SK-N-SH (cell line): Measurements from ENCODE around the gene MTTP. TPM values are rescaled to one million over a fixed set of nuclear protein-coding genes. Genes with fewer than 3 reads are reported as not detected.

ENCODE experiments used
- CTCF ChIA-PET: fragments of 300-600, 350-600 bp; formaldehyde crosslinking; extraction: SDS; loops from one replicate; lab custom pipeline; 2021; lab: Yijun Ruan, JAX
- POLR2A ChIA-PET: fragments of 350-600 bp; sonication (Branson Sonifier 250); formaldehyde crosslinking; extraction: SDS; loops from one replicate; lab custom pipeline; 2020; ENCODE audit warnings: antibody characterized with exemption, inconsistent platforms; lab: Yijun Ruan, JAX
- DNase-seq: peaks from one replicate; pipeline ENCODE4 v3.0.0; 2012
- H2AFZ ChIP-seq: fragments of 200-600 bp; sonication (generic); 2 replicates; pipeline ENCODE4 v1.8.1; 2016; ENCODE audit warnings: antibody characterized with exemption, mild to moderate bottlenecking, low read depth
- H3F3A ChIP-seq: fragments of 200-600 bp; sonication (generic); replicated peaks from 2 replicates; pipeline ENCODE3; 2016; ENCODE audit warnings: antibody characterized with exemption, mild to moderate bottlenecking; ENCODE audit not compliant: insufficient read depth
- H3K27ac ChIP-seq, 2 experiments: fragments of 200-500 bp in 1 of 2; fragments of 200-600 bp in 1 of 2; sonication (Bioruptor generic) in 1 of 2; sonication (generic), shearing (Covaris generic) in 1 of 2; 2 replicates each; pipeline versions ENCODE4 v1.5.1 to v1.6.1; 2014 to 2016; ENCODE audit warnings: low read depth in 2 of 2, inconsistent platforms in 1 of 2, low read length in 1 of 2, mild to moderate bottlenecking in 1 of 2, mixed read lengths in 1 of 2
- H3K27me3 ChIP-seq: fragments of 200-600 bp; sonication (generic), shearing (Covaris generic); 2 replicates; pipeline ENCODE4 v1.6.1; 2016; ENCODE audit warnings: mixed run types; ENCODE audit not compliant: insufficient read depth
- H3K36me3 ChIP-seq, 2 experiments: fragments of 200-500 bp in 1 of 2; fragments of 200-600 bp in 1 of 2; sonication (Bioruptor generic) in 1 of 2; sonication (generic) in 1 of 2; replicated peaks in 1 of 2; 2 replicates each; pipeline versions ENCODE3 to v1.5.1; 2014 to 2016; ENCODE audit warnings: low read length in 1 of 2, mild to moderate bottlenecking in 1 of 2; ENCODE audit not compliant: insufficient read depth in 2 of 2, control insufficient read depth in 1 of 2
- H3K4me1 ChIP-seq, 2 experiments: fragments of 200-500 bp in 1 of 2; fragments of 200-600 bp in 1 of 2; sonication (Bioruptor generic) in 1 of 2; sonication (generic), shearing (Covaris generic) in 1 of 2; 2 replicates each; pipeline versions ENCODE4 v1.5.1 to v1.6.1; 2014 to 2016; ENCODE audit warnings: low read depth in 1 of 2, low read length in 1 of 2, mixed run types in 1 of 2; ENCODE audit not compliant: insufficient read depth in 2 of 2, control insufficient read depth in 1 of 2
- H3K4me2 ChIP-seq: fragments of 200-600 bp; sonication (generic), shearing (Covaris generic); 2 replicates; pipeline ENCODE4 v1.6.1; 2017; ENCODE audit warnings: mixed run types
- H3K4me3 ChIP-seq, 2 experiments: fragments of 200-500 bp in 1 of 2; fragments of 200-600 bp in 1 of 2; sonication (Bioruptor generic) in 1 of 2; sonication (generic), shearing (Covaris generic) in 1 of 2; 2 replicates each; pipeline versions ENCODE4 v1.5.1 to v1.8.1; 2014 to 2016; ENCODE audit warnings: low read depth in 2 of 2, inconsistent platforms in 1 of 2, low read length in 1 of 2, mild to moderate bottlenecking in 1 of 2, mixed read lengths in 1 of 2, moderate library complexity in 1 of 2
- H3K79me2 ChIP-seq: fragments of 200-600 bp; sonication (generic); 2 replicates; pipeline ENCODE4 v1.8.1; 2017; ENCODE audit warnings: mild to moderate bottlenecking; ENCODE audit not compliant: insufficient read depth
- H3K9ac ChIP-seq: fragments of 200-600 bp; sonication (generic); 2 replicates; pipeline ENCODE4 v1.6.1; 2017; ENCODE audit warnings: mixed run types
- H3K9me2 ChIP-seq: fragments of 200-600 bp; sonication (generic); 2 replicates; pipeline ENCODE4 v1.6.1; 2017; ENCODE audit warnings: mixed run types
- H3K9me3 ChIP-seq: fragments of 200-600 bp; sonication (generic); 2 replicates; pipeline ENCODE4 v1.6.1; 2017; ENCODE audit warnings: mixed run types, mild to moderate bottlenecking, moderate library complexity
- H4K20me1 ChIP-seq: fragments of 200-600 bp; sonication (generic); 2 replicates; pipeline ENCODE4 v1.6.1; 2017; ENCODE audit warnings: mild to moderate bottlenecking, mixed run types; ENCODE audit not compliant: insufficient read depth
- ELF1 ChIP-seq: IDR thresholded peaks from 2 replicates; pipeline ENCODE4 v1.4.0; 2012
- EP300 ChIP-seq, 2 experiments: IDR thresholded peaks; 2 replicates each; pipeline versions ENCODE4 v1.4.0 to v1.6.1; 2012; ENCODE audit warnings: borderline replicate concordance in 1 of 2, low read depth in 1 of 2, low read length in 1 of 2
- GATA2 ChIP-seq: sonication (generic); formaldehyde crosslinking; IDR thresholded peaks from 2 replicates; pipeline ENCODE4 v1.5.0; 2020; ENCODE audit warnings: mild to moderate bottlenecking, missing genetic modification reagents
- MXI1 ChIP-seq: IDR thresholded peaks from 2 replicates; pipeline ENCODE4 v1.6.1; 2012; ENCODE audit warnings: mild to moderate bottlenecking, low read depth, low read length, improper control_type of control experiment
- RAD21 ChIP-seq: IDR thresholded peaks from 2 replicates; pipeline ENCODE4 v1.6.1; 2012; ENCODE audit warnings: mild to moderate bottlenecking, low read length
- SMC3 ChIP-seq: IDR thresholded peaks from 2 replicates; pipeline ENCODE4 v1.6.1; 2012; ENCODE audit warnings: low read depth, low read length, improper control_type of control experiment
- TAF1 ChIP-seq: IDR thresholded peaks from 2 replicates; pipeline ENCODE4 v1.6.1; 2012; ENCODE audit warnings: low read depth, mild to moderate bottlenecking, low read length, moderate library complexity, borderline replicate concordance
- YY1 ChIP-seq: IDR thresholded peaks from 2 replicates; pipeline ENCODE4 v1.4.0; 2012; ENCODE audit warnings: low read depth, mild to moderate bottlenecking
- polyA plus RNA-seq, 3 experiments: library from polyadenylated mRNA; depleted of rRNA; stranded (reverse); fragments of >200 nt; gene quantifications; 2 replicates each; pipeline ENCODE4 v1.2.3, GENCODE V29; 2012
- TF ChIP-seq, protein P1 (sequence below): IDR thresholded peaks from 2 replicates; pipeline ENCODE4 v1.6.1; 2012; ENCODE audit warnings: mild to moderate bottlenecking, low read depth, low read length, moderate library complexity
- TF ChIP-seq, protein P2 (sequence below): fragments of 150-350 bp; IDR thresholded peaks from 2 replicates; pipeline ENCODE4 v1.6.1; 2017; ENCODE audit warnings: antibody characterized with exemption, low read length, low read depth, borderline replicate concordance
- TF ChIP-seq, protein P3 (sequence below): IDR thresholded peaks from 2 replicates; pipeline ENCODE4 v1.4.0; 2012; ENCODE audit warnings: low read depth, borderline replicate concordance

MTTP gene
- polyA plus RNA-seq, 1 of the 3 experiments (the other 2 are of a cell fraction): not detected

DNA sequence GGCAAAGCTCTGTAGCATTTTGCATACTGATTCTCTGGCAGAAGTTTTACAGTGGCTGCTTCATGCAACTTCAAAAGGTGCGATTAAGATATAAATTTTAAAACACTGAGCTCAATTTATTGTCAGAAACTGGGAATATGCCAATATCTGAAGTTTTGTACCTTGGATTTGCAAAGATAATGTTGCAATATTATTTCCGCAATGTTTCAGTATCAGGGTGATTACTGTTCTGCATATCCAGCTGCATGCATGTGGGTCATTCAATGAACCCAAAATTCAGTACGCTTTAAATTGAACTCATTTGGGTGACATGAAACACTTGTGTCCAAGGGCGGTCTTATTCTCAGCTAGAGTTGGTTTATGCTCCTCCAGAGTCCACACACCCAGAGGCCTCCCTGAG, 37.0 kb upstream of the MTTP start (continued):
- TF ChIP-seq, protein P1, sequence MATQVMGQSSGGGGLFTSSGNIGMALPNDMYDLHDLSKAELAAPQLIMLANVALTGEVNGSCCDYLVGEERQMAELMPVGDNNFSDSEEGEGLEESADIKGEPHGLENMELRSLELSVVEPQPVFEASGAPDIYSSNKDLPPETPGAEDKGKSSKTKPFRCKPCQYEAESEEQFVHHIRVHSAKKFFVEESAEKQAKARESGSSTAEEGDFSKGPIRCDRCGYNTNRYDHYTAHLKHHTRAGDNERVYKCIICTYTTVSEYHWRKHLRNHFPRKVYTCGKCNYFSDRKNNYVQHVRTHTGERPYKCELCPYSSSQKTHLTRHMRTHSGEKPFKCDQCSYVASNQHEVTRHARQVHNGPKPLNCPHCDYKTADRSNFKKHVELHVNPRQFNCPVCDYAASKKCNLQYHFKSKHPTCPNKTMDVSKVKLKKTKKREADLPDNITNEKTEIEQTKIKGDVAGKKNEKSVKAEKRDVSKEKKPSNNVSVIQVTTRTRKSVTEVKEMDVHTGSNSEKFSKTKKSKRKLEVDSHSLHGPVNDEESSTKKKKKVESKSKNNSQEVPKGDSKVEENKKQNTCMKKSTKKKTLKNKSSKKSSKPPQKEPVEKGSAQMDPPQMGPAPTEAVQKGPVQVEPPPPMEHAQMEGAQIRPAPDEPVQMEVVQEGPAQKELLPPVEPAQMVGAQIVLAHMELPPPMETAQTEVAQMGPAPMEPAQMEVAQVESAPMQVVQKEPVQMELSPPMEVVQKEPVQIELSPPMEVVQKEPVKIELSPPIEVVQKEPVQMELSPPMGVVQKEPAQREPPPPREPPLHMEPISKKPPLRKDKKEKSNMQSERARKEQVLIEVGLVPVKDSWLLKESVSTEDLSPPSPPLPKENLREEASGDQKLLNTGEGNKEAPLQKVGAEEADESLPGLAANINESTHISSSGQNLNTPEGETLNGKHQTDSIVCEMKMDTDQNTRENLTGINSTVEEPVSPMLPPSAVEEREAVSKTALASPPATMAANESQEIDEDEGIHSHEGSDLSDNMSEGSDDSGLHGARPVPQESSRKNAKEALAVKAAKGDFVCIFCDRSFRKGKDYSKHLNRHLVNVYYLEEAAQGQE: no peak
- no peak for TF ChIP-seq GATA2 (CRISPR knock-in tag)

DNA sequence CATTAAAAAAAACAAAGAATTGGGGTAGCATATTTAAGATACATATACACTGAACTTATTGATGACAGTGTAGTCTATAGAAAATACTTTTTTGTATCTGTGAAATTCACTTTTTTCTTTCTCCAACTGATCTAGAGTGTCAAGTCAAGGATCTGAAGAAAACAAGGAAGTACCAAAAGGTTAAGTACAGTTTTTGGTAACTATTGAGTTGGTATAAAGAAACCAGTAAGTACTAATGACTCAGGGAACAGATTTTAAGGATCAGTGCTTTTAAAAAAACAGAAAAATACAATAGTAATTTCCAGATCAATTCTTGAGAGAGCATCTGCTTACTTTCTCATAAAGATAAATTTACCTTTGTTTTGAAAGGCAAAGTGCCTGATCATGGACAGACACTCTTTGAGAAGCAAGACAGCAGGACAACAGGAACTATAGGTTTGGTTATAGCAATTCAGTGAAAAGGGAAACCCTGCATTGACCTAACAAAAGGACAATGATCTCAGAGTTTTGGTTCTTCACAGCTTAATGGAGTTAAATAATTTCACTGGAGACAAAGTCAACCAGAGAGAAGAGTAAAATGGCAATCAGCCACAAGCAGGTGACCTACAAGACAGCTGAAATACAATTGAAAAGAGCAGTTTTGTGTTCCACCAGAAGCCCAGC, 34.2 kb upstream of the MTTP start:
- ChIA-PET CTCF (interaction anchor here (0.7 to 1.1 kb wide), 2 partner anchors 11 to 13 kb away, joined by 3 read pairs; no protein-coding TSS in a partner anchor), POLR2A (no interaction called here)
- Histone ChIP-seq H3K27ac (no peak overlapping the region), H3K4me1 (peaks cover 0 to 9% of the 10 kb centered on the region in 2 experiments; a peak in 1 of 4 replicates), H3K36me3 (no peaks in the 10 kb centered on the region), H2AFZ (no peak overlapping the region), H3K9me3 (no peaks in the 10 kb centered on the region), H3K4me3 (no peak overlapping the region), H3K27me3 (no peaks in the 10 kb centered on the region), H3F3A (no peaks in the 10 kb centered on the region), H3K79me2 (no peaks in the 10 kb centered on the region), H3K9me2 (no peaks in the 10 kb centered on the region), H3K4me2 (no peak overlapping the region), H3K9ac (no peak overlapping the region), H4K20me1 (no peaks in the 10 kb centered on the region)
- TF ChIP-seq YY1: no peak
- TF ChIP-seq MXI1: no peak
- TF ChIP-seq, protein P2, sequence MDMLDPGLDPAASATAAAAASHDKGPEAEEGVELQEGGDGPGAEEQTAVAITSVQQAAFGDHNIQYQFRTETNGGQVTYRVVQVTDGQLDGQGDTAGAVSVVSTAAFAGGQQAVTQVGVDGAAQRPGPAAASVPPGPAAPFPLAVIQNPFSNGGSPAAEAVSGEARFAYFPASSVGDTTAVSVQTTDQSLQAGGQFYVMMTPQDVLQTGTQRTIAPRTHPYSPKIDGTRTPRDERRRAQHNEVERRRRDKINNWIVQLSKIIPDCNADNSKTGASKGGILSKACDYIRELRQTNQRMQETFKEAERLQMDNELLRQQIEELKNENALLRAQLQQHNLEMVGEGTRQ: no peak
- TF ChIP-seq, protein P3, sequence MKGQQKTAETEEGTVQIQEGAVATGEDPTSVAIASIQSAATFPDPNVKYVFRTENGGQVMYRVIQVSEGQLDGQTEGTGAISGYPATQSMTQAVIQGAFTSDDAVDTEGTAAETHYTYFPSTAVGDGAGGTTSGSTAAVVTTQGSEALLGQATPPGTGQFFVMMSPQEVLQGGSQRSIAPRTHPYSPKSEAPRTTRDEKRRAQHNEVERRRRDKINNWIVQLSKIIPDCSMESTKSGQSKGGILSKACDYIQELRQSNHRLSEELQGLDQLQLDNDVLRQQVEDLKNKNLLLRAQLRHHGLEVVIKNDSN: no peak
- TF ChIP-seq TAF1: no peak
- TF ChIP-seq RAD21: no peak
- TF ChIP-seq ELF1: no peak
- no peak for TF ChIP-seq SMC3
- no peak for TF ChIP-seq EP300 (IDR thresholded peaks at IDR 0.05; ENCODE audit: borderline replicate concordance in 1 of 2, low read depth in 1 of 2, low read length in 1 of 2)
- DNase-seq: no peak
